GM18907 (cell line): ENCODE data around the gene ZNF521.

Experiments used
- ATAC-seq: cut with Tn5 transposase; IDR thresholded peaks from one replicate; pipeline ENCODE4 v1.9.1; 2021; ENCODE audit warnings: mild to moderate bottlenecking, moderate library complexity; ENCODE audit not compliant: unreplicated experiment

The ZNF521 gene

GRCh38 chr18:25253136-25253535, 98.8 kb downstream of the ZNF521 start:
- no peak for ATAC-seq

- ATAC-seq: no peak
Observed at GRCh38 chr18:25251068-25251467, 100.9 kb downstream of the ZNF521 start.

- no peak for ATAC-seq
Observed at GRCh38 chr18:25250474-25250851, 101.5 kb downstream of the ZNF521 start.

GRCh38 chr18:25248755-25249154, 103.2 kb downstream of the ZNF521 start:
- no peak for ATAC-seq

GRCh38 chr18:25247725-25248124, 104.2 kb downstream of the ZNF521 start:
- ATAC-seq: no peak

- ATAC-seq: no peak
Observed at GRCh38 chr18:25244924-25245698, 106.9 kb downstream of the ZNF521 start.

GRCh38 chr18:25244170-25244569, 107.8 kb downstream of the ZNF521 start:
- ATAC-seq: no peak

GRCh38 chr18:25243754-25244153, 108.2 kb downstream of the ZNF521 start:
- ATAC-seq: no peak

GRCh38 chr18:25243257-25243656, 108.7 kb downstream of the ZNF521 start:
- no peak for ATAC-seq

- no peak for ATAC-seq
Observed at GRCh38 chr18:25240420-25240770, 111.6 kb downstream of the ZNF521 start.

GRCh38 chr18:25239581-25240419, 112.2 kb downstream of the ZNF521 start:
- no peak for ATAC-seq

- ATAC-seq: no peak
Observed at GRCh38 chr18:25239151-25239550, 112.8 kb downstream of the ZNF521 start.

GRCh38 chr18:25237571-25238267, 114.2 kb downstream of the ZNF521 start:
- no peak for ATAC-seq

- no peak for ATAC-seq
Observed at GRCh38 chr18:25236736-25237135, 115.2 kb downstream of the ZNF521 start.

- no peak for ATAC-seq
Observed at GRCh38 chr18:25235401-25236042, 116.4 kb downstream of the ZNF521 start.

GRCh38 chr18:25234740-25235345, 117.1 kb downstream of the ZNF521 start:
- no peak for ATAC-seq

GRCh38 chr18:25234322-25234639, 117.7 kb downstream of the ZNF521 start:
- ATAC-seq: no peak

GRCh38 chr18:25233528-25234321, 118.2 kb downstream of the ZNF521 start:
- no peak for ATAC-seq

- ATAC-seq: no peak
Observed at GRCh38 chr18:25231327-25231691, 120.7 kb downstream of the ZNF521 start.

GRCh38 chr18:25230658-25231326, 121.2 kb downstream of the ZNF521 start:
- no peak for ATAC-seq
